Mesenchymal stem cell (in vitro differentiated cells and primary cell): ENCODE data around the gene TUBAL3.

Source experiments
- DNase-seq: peaks from one replicate; pipeline ENCODE4 v3.0.0-alpha.2; 2013
- H2AFZ ChIP-seq: one replicate; pipeline ENCODE4 v1.6.1; 2013; ENCODE audit warnings: low read depth, mild to moderate bottlenecking, control low read depth, inconsistent platforms, low read length, moderate library complexity
- H2AK5ac ChIP-seq: 2 replicates; pipeline ENCODE4 v1.6.1; 2013; ENCODE audit warnings: low read length, moderate library complexity, mild to moderate bottlenecking, inconsistent platforms; ENCODE audit not compliant: severe bottlenecking
- H2BK120ac ChIP-seq: one replicate; pipeline ENCODE4 v1.6.1; 2013; ENCODE audit warnings: low read depth, mild to moderate bottlenecking, inconsistent platforms, low read length, moderate library complexity
- H2BK12ac ChIP-seq, 2 experiments: one replicate each; pipeline ENCODE4 v1.6.1; 2013; ENCODE audit warnings: inconsistent platforms in 2 of 2, low read length in 2 of 2, mild to moderate bottlenecking in 2 of 2, moderate library complexity in 2 of 2, control low read depth in 1 of 2
- H2BK15ac ChIP-seq: one replicate; pipeline ENCODE4 v1.6.1; 2013; ENCODE audit warnings: mild to moderate bottlenecking, low read depth, inconsistent platforms; ENCODE audit not compliant: poor library complexity, severe bottlenecking
- H2BK5ac ChIP-seq: 2 replicates; pipeline ENCODE4 v1.6.1; 2013; ENCODE audit warnings: low read depth, mild to moderate bottlenecking, low read length, control low read depth, inconsistent platforms; ENCODE audit not compliant: poor library complexity, severe bottlenecking
- H3K14ac ChIP-seq, 2 experiments: one replicate each; pipeline ENCODE4 v1.6.1; 2013; ENCODE audit warnings: inconsistent platforms in 2 of 2, low read length in 2 of 2, control low read depth in 1 of 2, mild to moderate bottlenecking in 1 of 2, moderate library complexity in 1 of 2
- H3K18ac ChIP-seq, 2 experiments: one replicate each; pipeline ENCODE4 v1.6.1; 2013; ENCODE audit warnings: inconsistent platforms in 2 of 2, low read length in 2 of 2, control low read depth in 1 of 2, low read depth in 1 of 2, mild to moderate bottlenecking in 1 of 2
- H3K23ac ChIP-seq, 2 experiments: one replicate each; pipeline ENCODE4 v1.6.1; 2013; ENCODE audit warnings: inconsistent platforms in 2 of 2, low read length in 2 of 2, mild to moderate bottlenecking in 2 of 2, moderate library complexity in 2 of 2, control low read depth in 1 of 2
- H3K27ac ChIP-seq: 2 replicates; pipeline ENCODE4 v1.5.1; 2013; ENCODE audit warnings: mild to moderate bottlenecking, moderate library complexity, low read length, control low read depth, inconsistent platforms; ENCODE audit not compliant: poor library complexity, severe bottlenecking
- H3K27me3 ChIP-seq, 2 experiments: 2 replicates each; pipeline versions ENCODE4 v1.6.1 to v1.7.0; 2013; ENCODE audit warnings: low read length in 2 of 2, mild to moderate bottlenecking in 2 of 2, moderate library complexity in 2 of 2, control low read depth in 1 of 2, inconsistent platforms in 1 of 2; ENCODE audit not compliant: control insufficient read depth in 1 of 2, insufficient read depth in 1 of 2
- H3K36me3 ChIP-seq, 2 experiments: 2 replicates each; pipeline versions ENCODE4 v1.6.1 to v1.7.0; 2013; ENCODE audit warnings: low read length in 2 of 2, control low read depth in 1 of 2, inconsistent platforms in 1 of 2, low read depth in 1 of 2, mild to moderate bottlenecking in 1 of 2; ENCODE audit not compliant: insufficient read depth in 2 of 2, control insufficient read depth in 1 of 2
- H3K4ac ChIP-seq, 2 experiments: one replicate each; pipeline ENCODE4 v1.6.1; 2013; ENCODE audit warnings: inconsistent platforms in 2 of 2, low read length in 2 of 2, mild to moderate bottlenecking in 2 of 2, moderate library complexity in 2 of 2, control low read depth in 1 of 2, low read depth in 1 of 2
- H3K4me1 ChIP-seq: 2 replicates; pipeline ENCODE4 v1.6.1; 2013; ENCODE audit warnings: low read depth, low read length, control low read depth; ENCODE audit not compliant: control insufficient read depth, insufficient read depth
- H3K4me2 ChIP-seq: 2 replicates; pipeline ENCODE4 v1.6.1; 2013; ENCODE audit warnings: low read length, mild to moderate bottlenecking, inconsistent platforms; ENCODE audit not compliant: poor library complexity, severe bottlenecking
- H3K4me3 ChIP-seq, 2 experiments: 2 replicates each; pipeline versions ENCODE4 v1.5.1 to v1.7.0; 2013; ENCODE audit warnings: low read length in 2 of 2, mild to moderate bottlenecking in 2 of 2, control low read depth in 1 of 2, low read depth in 1 of 2; ENCODE audit not compliant: insufficient read depth in 1 of 2
- H3K79me1 ChIP-seq: replicated peaks from 2 replicates; pipeline ENCODE4 v1.6.1; 2013; ENCODE audit warnings: mild to moderate bottlenecking, control low read depth, low read length, inconsistent platforms; ENCODE audit not compliant: poor library complexity, severe bottlenecking
- H3K9ac ChIP-seq: 2 replicates; pipeline ENCODE4 v1.7.0; 2013; ENCODE audit warnings: mild to moderate bottlenecking, low read length, moderate library complexity
- H3K9me3 ChIP-seq: 2 replicates; pipeline ENCODE4 v1.7.0; 2013; ENCODE audit warnings: mild to moderate bottlenecking, low read length; ENCODE audit not compliant: control insufficient read depth
- H4K8ac ChIP-seq: one replicate; pipeline ENCODE4 v1.6.1; 2013; ENCODE audit warnings: inconsistent platforms, mild to moderate bottlenecking, low read length, moderate library complexity
- H4K91ac ChIP-seq: one replicate; pipeline ENCODE4 v1.6.1; 2013; ENCODE audit warnings: mild to moderate bottlenecking, low read length, inconsistent platforms
- WGBS: methylation state at CpG from one replicate; pipeline ENCODE4 v1.1.7; 2013; ENCODE audit warnings: mixed read lengths; 5-methylcytosine and 5-hydroxymethylcytosine counted together

Gene TUBAL3

DNA sequence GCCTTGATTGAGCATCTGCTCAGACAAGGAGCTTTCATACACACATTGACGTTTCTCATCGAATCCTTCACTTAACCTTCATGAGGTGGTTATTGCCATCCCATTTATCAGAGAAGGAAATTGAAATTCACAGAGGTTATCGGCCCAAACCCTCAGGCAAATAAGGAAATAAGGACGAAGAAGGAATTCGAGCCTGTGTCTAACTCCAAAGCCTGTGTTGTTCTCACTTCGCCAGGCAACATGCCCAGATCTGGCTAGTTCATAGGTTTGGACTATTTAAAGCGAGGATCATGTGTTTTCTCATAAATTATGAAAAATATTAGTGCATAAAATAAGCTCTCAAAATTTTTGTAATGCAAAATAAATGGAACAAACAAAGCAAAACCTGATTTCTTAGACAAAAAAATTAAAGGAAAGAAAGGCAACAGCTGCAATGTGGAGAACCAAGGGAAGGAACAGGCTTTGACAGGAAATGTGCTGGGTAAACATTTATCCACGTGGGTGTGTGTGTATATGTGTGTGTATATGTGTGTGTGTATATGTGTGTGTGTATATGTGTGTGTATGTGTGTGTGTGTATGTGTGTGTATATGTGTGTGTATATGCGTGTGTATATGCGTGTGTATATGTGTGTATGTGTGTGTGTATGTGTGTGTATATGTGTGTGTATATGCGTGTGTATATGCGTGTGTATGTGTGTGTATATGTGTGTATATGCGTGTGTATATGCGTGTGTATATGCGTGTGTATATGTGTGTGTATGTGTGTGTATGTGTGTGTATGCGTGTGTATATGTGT is 35.1 kb downstream of the TUBAL3 start:
- H2BK15ac ChIP-seq: no peak overlapping the region
- H3K36me3 ChIP-seq: no peaks in the 10 kb centered on the region
- DNase-seq: no peak
- H2AFZ ChIP-seq: no peak overlapping the region
- no peak overlapping the region for H3K23ac ChIP-seq
- no peak overlapping the region for H3K18ac ChIP-seq
- no peak overlapping the region for H4K8ac ChIP-seq
- no peaks in the 10 kb centered on the region for H3K9me3 ChIP-seq
- no peak overlapping the region for H3K14ac ChIP-seq
- no peak overlapping the region for H3K4ac ChIP-seq
- no peaks in the 10 kb centered on the region for H3K79me1 ChIP-seq
- WGBS: 95% methylated on average over 15 of the region's 16 CpGs
- H3K4me3 ChIP-seq: no peak overlapping the region
- H3K9ac ChIP-seq: no peak overlapping the region
- H4K91ac ChIP-seq: no peak overlapping the region
- H2AK5ac ChIP-seq: no peak overlapping the region
- H3K4me2 ChIP-seq: no peak overlapping the region
- H2BK5ac ChIP-seq: no peak overlapping the region
- H3K27ac ChIP-seq: no peak overlapping the region
- peaks cover 21 to 42% of the 10 kb centered on the region in 2 experiments for H3K27me3 ChIP-seq
- H2BK120ac ChIP-seq: no peak overlapping the region
- no peak overlapping the region for H2BK12ac ChIP-seq
- H3K4me1 ChIP-seq: peaks cover 8% of the 10 kb centered on the region

DNA sequence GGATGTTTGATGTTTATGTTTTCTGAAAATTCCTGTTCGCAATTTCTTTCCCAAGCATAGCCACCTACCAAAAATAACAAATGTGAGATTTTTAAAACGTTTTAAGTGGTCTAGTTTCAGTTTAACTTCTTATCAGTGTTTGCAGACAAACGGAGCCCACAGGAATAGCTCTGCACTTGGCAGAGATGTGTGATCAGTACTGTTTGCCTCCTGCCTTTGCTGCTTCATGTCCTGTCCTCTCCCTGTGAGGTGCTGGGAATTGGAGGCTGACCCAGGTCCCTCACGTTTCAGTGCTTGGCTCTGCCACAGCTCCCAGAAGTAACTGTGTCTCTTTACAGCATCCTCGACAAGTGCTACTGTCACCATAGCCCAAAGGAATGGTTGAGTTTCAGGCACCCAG is 38.7 kb downstream of the TUBAL3 start:
- DNase-seq: no peak
- Histone ChIP-seq H4K8ac (no peak overlapping the region), H2AFZ (no peak overlapping the region), H3K4me3 (no peak overlapping the region), H3K4me1 (no peaks in the 10 kb centered on the region), H3K27me3 (peaks cover 31 to 73% of the 10 kb centered on the region in 2 experiments), H3K9me3 (no peaks in the 10 kb centered on the region), H3K4ac (no peak overlapping the region), H2AK5ac (no peak overlapping the region), H4K91ac (no peak overlapping the region), H2BK12ac (no peak overlapping the region), H3K27ac (no peak overlapping the region), H3K23ac (no peak overlapping the region), H3K18ac (no peak overlapping the region), H2BK120ac (no peak overlapping the region), H2BK5ac (no peak overlapping the region), H3K79me1 (no peaks in the 10 kb centered on the region), H3K9ac (no peak overlapping the region), H3K4me2 (no peak overlapping the region), H2BK15ac (no peak overlapping the region), H3K36me3 (no peaks in the 10 kb centered on the region), H3K14ac (no peak overlapping the region)
- 53% methylated on average over 5 of the region's 5 CpGs for WGBS

DNA sequence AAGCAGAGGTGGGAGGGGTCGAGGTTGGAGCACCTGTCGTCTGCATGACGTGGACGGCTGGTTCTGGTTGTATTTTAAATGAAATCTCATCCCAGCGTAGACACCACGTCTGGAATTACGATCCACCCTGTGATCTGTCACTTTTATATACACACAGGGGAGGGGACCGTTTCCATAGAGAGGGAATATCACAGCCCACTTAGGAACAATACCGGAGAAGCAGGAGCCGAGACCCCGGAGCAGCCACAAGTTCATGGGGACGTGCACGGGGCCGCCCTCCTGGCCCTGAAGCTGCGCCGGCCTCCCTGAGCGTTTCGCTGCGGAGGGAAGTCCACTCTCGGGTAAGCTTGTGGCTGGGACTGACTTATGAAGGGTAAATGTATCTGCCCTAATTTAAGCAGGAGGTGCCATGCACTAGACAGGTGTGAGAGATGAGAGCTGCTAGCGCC is 39.7 kb downstream of the TUBAL3 start, which contains the start of gene UCN3:
Gene UCN3, plus strand, starts transcription at position 77 of the 449 bp plus-strand sequence. CDS start 8,755 bp downstream, outside the sequence.
- no peak for DNase-seq
- Histone ChIP-seq H3K79me1 (no peaks in the 10 kb centered on the region), H3K14ac (no peak within 1 kb of the TSS), H2AK5ac (no peak within 1 kb of the TSS), H2BK15ac (no peak within 1 kb of the TSS), H2AFZ (no peak within 1 kb of the TSS), H3K23ac (no peak within 1 kb of the TSS), H4K8ac (no peak within 1 kb of the TSS), H2BK5ac (no peak within 1 kb of the TSS), H2BK120ac (no peak within 1 kb of the TSS), H3K27me3 (peaks cover 34 to 82% of the 10 kb centered on the region in 2 experiments), H3K4me2 (no peak within 1 kb of the TSS), H4K91ac (no peak within 1 kb of the TSS), H3K9me3 (no peaks in the 10 kb centered on the region), H3K4me3 (no peak within 1 kb of the TSS), H3K36me3 (no peaks in the 10 kb centered on the region), H2BK12ac (no peak within 1 kb of the TSS), H3K4ac (no peak within 1 kb of the TSS), H3K18ac (no peak within 1 kb of the TSS), H3K9ac (no peak within 1 kb of the TSS), H3K27ac (no peak within 1 kb of the TSS), H3K4me1 (no peaks in the 10 kb centered on the region)
- 84% methylated on average over 21 of the region's 21 CpGs for WGBS

DNA sequence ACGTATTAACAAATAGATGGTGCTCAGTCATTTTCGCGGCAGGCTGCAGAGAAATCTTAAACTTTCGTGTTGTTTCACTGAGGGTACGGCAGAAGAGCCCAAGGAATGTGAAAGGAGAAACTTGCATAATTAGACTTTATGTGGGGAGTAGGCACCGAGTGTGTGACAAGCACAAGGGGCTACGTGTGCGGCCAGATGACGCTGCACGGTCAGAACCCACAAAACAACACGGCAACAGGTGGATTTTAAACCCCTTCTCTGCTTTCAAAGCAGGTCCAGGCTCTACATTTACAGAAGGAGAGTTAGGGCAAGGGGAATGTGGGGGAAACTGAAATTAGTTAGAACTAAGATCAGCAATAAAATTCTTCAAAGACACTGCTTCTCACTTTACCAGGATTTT is 40.3 kb downstream of the TUBAL3 start:
- Histone ChIP-seq H4K8ac (no peak overlapping the region), H3K23ac (no peak overlapping the region), H2AK5ac (no peak overlapping the region), H4K91ac (no peak overlapping the region), H2BK12ac (no peak overlapping the region), H2BK5ac (no peak overlapping the region), H2BK15ac (no peak overlapping the region), H3K4ac (no peak overlapping the region), H3K36me3 (no peaks in the 10 kb centered on the region), H3K18ac (no peak overlapping the region), H3K79me1 (no peaks in the 10 kb centered on the region), H2BK120ac (no peak overlapping the region), H3K27me3 (peaks cover 34 to 82% of the 10 kb centered on the region in 2 experiments), H3K9me3 (no peaks in the 10 kb centered on the region), H2AFZ (no peak overlapping the region), H3K4me3 (no peak overlapping the region), H3K4me2 (no peak overlapping the region), H3K27ac (no peak overlapping the region), H3K9ac (no peak overlapping the region), H3K14ac (no peak overlapping the region), H3K4me1 (no peaks in the 10 kb centered on the region)
- DNase-seq: no peak
- WGBS: 93% methylated on average over 9 of the region's 11 CpGs
